Hepatocyte (in vitro differentiated cells): ENCODE data around the gene TSR2. TPM values are rescaled to one million over a fixed set of nuclear protein-coding genes. Genes with fewer than 3 reads are reported as not detected.

Source experiments
- DNase-seq: peaks from one replicate; pipeline ENCODE4 v3.0.0-alpha.2; 2016; ENCODE audit warnings: low spot score
- H2AFZ ChIP-seq: fragments of 200-600 bp; sonication (generic); 2 replicates; pipeline ENCODE4 v1.6.0; 2016; ENCODE audit warnings: antibody characterized with exemption, mild to moderate bottlenecking
- H3K27ac ChIP-seq: fragments of 200-600 bp; sonication (generic); 2 replicates; pipeline ENCODE4 v1.5.1; 2016; ENCODE audit warnings: mild to moderate bottlenecking
- H3K27me3 ChIP-seq: fragments of 200-600 bp; sonication (generic); 2 replicates; pipeline ENCODE4 v1.6.1; 2016
- H3K36me3 ChIP-seq: fragments of 200-600 bp; sonication (generic); replicated peaks from 2 replicates; pipeline ENCODE4 v1.5.1; 2016; ENCODE audit warnings: low read depth; ENCODE audit not compliant: insufficient read depth
- H3K4me1 ChIP-seq: fragments of 200-600 bp; sonication (generic); 2 replicates; pipeline ENCODE4 v1.5.1; 2016; ENCODE audit warnings: mild to moderate bottlenecking, moderate library complexity; ENCODE audit not compliant: insufficient read depth
- H3K4me2 ChIP-seq: fragments of 200-600 bp; sonication (generic); 2 replicates; pipeline ENCODE4 v1.6.0; 2016
- H3K4me3 ChIP-seq: fragments of 200-600 bp; sonication (generic); 2 replicates; pipeline ENCODE4 v1.5.1; 2016; ENCODE audit warnings: mild to moderate bottlenecking
- H3K79me2 ChIP-seq: fragments of 200-600 bp; sonication (generic); 2 replicates; pipeline ENCODE4 v1.6.0; 2017; ENCODE audit warnings: mild to moderate bottlenecking
- H3K9me2 ChIP-seq: fragments of 200-600 bp; sonication (generic); replicated peaks from 2 replicates; pipeline ENCODE4 v1.6.0; 2017; ENCODE audit warnings: mild to moderate bottlenecking; ENCODE audit not compliant: insufficient read depth
- H3K9me3 ChIP-seq: fragments of 200-600 bp; sonication (generic); 2 replicates; pipeline ENCODE4 v1.5.1; 2016; ENCODE audit warnings: low read depth, mild to moderate bottlenecking
- H4K20me1 ChIP-seq: fragments of 200-600 bp; sonication (generic); 2 replicates; pipeline ENCODE4 v1.6.0; 2016; ENCODE audit warnings: mild to moderate bottlenecking; ENCODE audit not compliant: insufficient read depth, poor library complexity, severe bottlenecking
- CTCF ChIP-seq: fragments of 200-600 bp; sonication (generic); IDR thresholded peaks from 2 replicates; pipeline ENCODE4 v1.5.1; 2016; ENCODE audit warnings: antibody characterized with exemption, mild to moderate bottlenecking; ENCODE audit not compliant: poor library complexity
- EZH2 ChIP-seq: fragments of 200-600 bp; sonication (generic); IDR thresholded peaks from 2 replicates; pipeline ENCODE4 v1.6.1; 2016; ENCODE audit warnings: antibody characterized with exemption, mild to moderate bottlenecking, borderline replicate concordance
- EZH2phosphoT487 ChIP-seq: fragments of 200-600 bp; sonication (generic); IDR thresholded peaks from one replicate; pipeline ENCODE4 v1.6.1; 2018; ENCODE audit warnings: antibody characterized with exemption, mild to moderate bottlenecking, low read depth, moderate library complexity; ENCODE audit not compliant: unreplicated experiment, severe bottlenecking
- WGBS: methylation state at CpG from one replicate; pipeline ENCODE4 v1.1.6; 2016; ENCODE audit warnings: low lambda C conversion rate; ENCODE audit errors: missing lambda C conversion rate; 5-methylcytosine and 5-hydroxymethylcytosine counted together
- polyA plus RNA-seq: library from polyadenylated mRNA; unstranded; fragments of >200 nt; fragmentation: Nextera tagmentation; extraction: Ambion mirVana; gene quantifications from 2 replicates; pipeline ENCODE4 v1.2.1, GENCODE V29; 2016
- total RNA-seq: library from RNA; depleted of rRNA; stranded (reverse); fragments of >200 nt; gene quantifications from 2 replicates; pipeline ENCODE4 v1.2.3, GENCODE V29; 2014

The TSR2 gene
- total and polyA plus RNA-seq, 2 experiments from 2014 or later: 18.9 to 58.4 TPM

GRCh38 chrX:54470054-54470760, 30.0 kb downstream of the TSR2 start:
- Histone ChIP-seq H3K36me3 (no peaks in the 10 kb centered on the region), H3K9me2 (no peaks in the 10 kb centered on the region), H3K4me1 (no peaks in the 10 kb centered on the region), H4K20me1 (no peaks in the 10 kb centered on the region), H3K4me2 (no peak overlapping the region), H3K4me3 (no peak overlapping the region), H3K79me2 (no peaks in the 10 kb centered on the region), H2AFZ (no peak overlapping the region), H3K27ac (no peak overlapping the region), H3K9me3 (no peaks in the 10 kb centered on the region), H3K27me3 (no peaks in the 10 kb centered on the region)
- 88% methylated on average over 20 of the region's 21 CpGs for WGBS
- no peak for TF ChIP-seq EZH2phosphoT487
- no peak for TF ChIP-seq CTCF
- no peak for TF ChIP-seq EZH2
- no peak for DNase-seq

- peaks cover 13% of the 10 kb centered on the region for H3K79me2 ChIP-seq
- WGBS: 80% methylated on average over 10 of the region's 10 CpGs
Observed at GRCh38 chrX:54473993-54474859, 34.0 kb downstream of the TSR2 start.

More at GRCh38 chrX:54473993-54474859, 34.0 kb downstream of the TSR2 start:
- Histone ChIP-seq H3K36me3 (no peaks in the 10 kb centered on the region), H3K27me3 (no peaks in the 10 kb centered on the region), H2AFZ (no peak overlapping the region), H3K9me2 (no peaks in the 10 kb centered on the region), H3K9me3 (no peaks in the 10 kb centered on the region), H4K20me1 (no peaks in the 10 kb centered on the region), H3K4me1 (peaks cover 5% of the 10 kb centered on the region), H3K4me2 (no peak overlapping the region), H3K27ac (no peak overlapping the region), H3K4me3 (no peak overlapping the region)
- DNase-seq: no peak
- TF ChIP-seq EZH2: no peak
- TF ChIP-seq CTCF: no peak
- no peak for TF ChIP-seq EZH2phosphoT487
